Suprapubic skin (tissue), 4 donors: ENCODE results near the gene ABHD17B. TPM values are rescaled to one million over a fixed set of nuclear protein-coding genes. Genes with fewer than 3 reads are reported as not detected.
"Not testable (repeated sequence)": the region's sequence is repeated elsewhere in the genome, so short reads cannot be mapped to it uniquely, and the experiment has no call there.

Experiments
- DNase-seq, 2 donors: peaks; one replicate each; pipeline ENCODE4 v3.0.0-alpha.2; 2019; ENCODE audit warnings: low spot score in 2 of 2
- H3K27ac ChIP-seq: fragments of 200-600 bp; sonication (generic); one replicate; pipeline ENCODE4 v1.5.1; 2019
- H3K27me3 ChIP-seq: fragments of 200-600 bp; sonication (generic); one replicate; pipeline ENCODE4 v1.5.1; 2019
- H3K36me3 ChIP-seq: fragments of 200-600 bp; sonication (generic); one replicate; pipeline ENCODE4 v1.5.1; 2019
- H3K4me1 ChIP-seq: fragments of 200-600 bp; sonication (generic); one replicate; pipeline ENCODE4 v1.5.1; 2019
- H3K4me3 ChIP-seq: fragments of 200-600 bp; sonication (generic); one replicate; pipeline ENCODE4 v1.5.1; 2019; ENCODE audit warnings: mild to moderate bottlenecking
- H3K9me3 ChIP-seq: fragments of 200-600 bp; sonication (generic); one replicate; pipeline ENCODE4 v1.5.1; 2019
- EP300 ChIP-seq: sonication (generic); formaldehyde crosslinking; IDR thresholded peaks from one replicate; pipeline ENCODE4 v1.6.1; 2017; ENCODE audit warnings: antibody characterized with exemption
- POLR2A ChIP-seq, 2 donors: fragments of 450-650 bp; IDR thresholded peaks; one replicate each; pipeline ENCODE4 v1.6.1; 2017; ENCODE audit warnings: antibody characterized with exemption in 2 of 2, mild to moderate bottlenecking in 2 of 2, moderate library complexity in 2 of 2
- POLR2AphosphoS5 ChIP-seq, 3 donors: sonication (generic); formaldehyde crosslinking; IDR thresholded peaks; one replicate each; pipeline ENCODE4 v1.6.1; 2017; ENCODE audit warnings: antibody characterized with exemption in 3 of 3
- WGBS: methylation state at CpG from one replicate; pipeline ENCODE4 v1.1.5; 2018; 5-methylcytosine and 5-hydroxymethylcytosine counted together
- total RNA-seq, 4 donors: library from RNA; depleted of rRNA; stranded (reverse); fragments of >200 nt; gene quantifications; one replicate each; pipeline ENCODE4 v1.1.0, GENCODE V29; 2016
- TF ChIP-seq, protein P1 (sequence below), 2 donors: fragments of 200-600 bp in 1 of 2; fragments of 450-650 bp in 1 of 2; sonication (generic) in 1 of 2; IDR thresholded peaks; one replicate each; pipeline ENCODE4 v1.5.1; 2016 to 2019; ENCODE audit warnings: antibody characterized with exemption in 2 of 2, mild to moderate bottlenecking in 1 of 2, moderate library complexity in 1 of 2

ABHD17B gene
- total RNA-seq, 4 donors from 2014 or later: 22.4 to 40.7 (median 33.2) TPM

DNA sequence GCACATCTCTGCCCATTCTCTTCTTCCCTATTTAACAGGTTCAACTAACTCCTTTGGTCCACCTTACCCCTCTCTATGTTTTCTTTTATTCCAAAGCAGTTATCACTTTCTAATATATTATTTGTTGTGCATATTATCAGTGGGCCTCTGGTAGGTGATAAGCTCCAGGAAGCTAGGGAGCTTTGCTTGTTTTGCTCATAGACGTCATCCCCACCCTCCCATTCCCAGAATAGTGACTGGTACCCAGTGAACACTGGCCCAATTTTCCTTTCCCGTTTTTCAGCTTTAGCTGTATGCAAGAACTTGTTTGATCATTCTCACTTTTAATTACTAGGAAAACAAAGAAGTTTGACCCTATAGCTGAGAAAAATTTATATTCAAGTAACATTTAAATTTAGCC is 6.9 kb downstream of the ABHD17B start:
- Histone ChIP-seq H3K9me3 (no peaks in the 10 kb centered on the region), H3K4me1 (peaks cover 15% of the 10 kb centered on the region), H3K36me3 (no peaks in the 10 kb centered on the region), H3K27me3 (no peaks in the 10 kb centered on the region), H3K27ac (no peak overlapping the region), H3K4me3 (no peak overlapping the region)
- DNase-seq: no peak
- TF ChIP-seq, protein P1, sequence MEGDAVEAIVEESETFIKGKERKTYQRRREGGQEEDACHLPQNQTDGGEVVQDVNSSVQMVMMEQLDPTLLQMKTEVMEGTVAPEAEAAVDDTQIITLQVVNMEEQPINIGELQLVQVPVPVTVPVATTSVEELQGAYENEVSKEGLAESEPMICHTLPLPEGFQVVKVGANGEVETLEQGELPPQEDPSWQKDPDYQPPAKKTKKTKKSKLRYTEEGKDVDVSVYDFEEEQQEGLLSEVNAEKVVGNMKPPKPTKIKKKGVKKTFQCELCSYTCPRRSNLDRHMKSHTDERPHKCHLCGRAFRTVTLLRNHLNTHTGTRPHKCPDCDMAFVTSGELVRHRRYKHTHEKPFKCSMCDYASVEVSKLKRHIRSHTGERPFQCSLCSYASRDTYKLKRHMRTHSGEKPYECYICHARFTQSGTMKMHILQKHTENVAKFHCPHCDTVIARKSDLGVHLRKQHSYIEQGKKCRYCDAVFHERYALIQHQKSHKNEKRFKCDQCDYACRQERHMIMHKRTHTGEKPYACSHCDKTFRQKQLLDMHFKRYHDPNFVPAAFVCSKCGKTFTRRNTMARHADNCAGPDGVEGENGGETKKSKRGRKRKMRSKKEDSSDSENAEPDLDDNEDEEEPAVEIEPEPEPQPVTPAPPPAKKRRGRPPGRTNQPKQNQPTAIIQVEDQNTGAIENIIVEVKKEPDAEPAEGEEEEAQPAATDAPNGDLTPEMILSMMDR (IDR thresholded peaks at IDR 0.05): no peak
- TF ChIP-seq POLR2AphosphoS5 (IDR thresholded peaks at IDR 0.05): no peak
- 48% methylated on average over 2 of the region's 2 CpGs for WGBS

- DNase-seq: no peak
- Histone ChIP-seq H3K27me3 (no peaks in the 10 kb centered on the region), H3K9me3 (no peaks in the 10 kb centered on the region), H3K4me1 (peaks cover 15% of the 10 kb centered on the region), H3K27ac (no peak overlapping the region), H3K36me3 (no peaks in the 10 kb centered on the region), H3K4me3 (no peak overlapping the region)
- 72% methylated on average over 6 of the region's 6 CpGs for WGBS
- TF ChIP-seq POLR2A (IDR thresholded peaks at IDR 0.05) (no peak), EP300 (no peak), POLR2AphosphoS5 (IDR thresholded peaks at IDR 0.05) (no peak)
- TF ChIP-seq, protein P1 (IDR thresholded peaks at IDR 0.05): no peak
Observed at GRCh38 chr9:71901695-71902597, 9.0 kb downstream of the ABHD17B start.

DNA sequence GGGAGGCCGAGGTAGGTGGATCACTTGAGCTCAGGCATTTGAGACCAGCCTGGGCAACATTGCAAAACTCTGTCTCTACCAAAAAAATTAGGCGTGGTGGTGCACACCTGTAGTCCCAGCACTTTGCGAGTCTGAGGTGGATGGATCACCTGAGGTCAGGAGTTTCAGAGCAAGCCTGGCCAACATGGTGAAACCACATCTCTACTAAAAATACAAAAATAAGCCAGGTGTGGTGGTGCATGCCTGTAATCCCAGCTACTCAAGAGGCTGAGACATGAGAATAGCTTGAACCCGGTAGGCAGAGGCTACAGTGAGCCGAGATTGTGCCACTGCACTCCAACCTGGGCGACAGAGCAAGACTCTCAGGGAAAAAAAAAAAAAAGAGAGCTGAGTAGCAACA is 12.2 kb downstream of the ABHD17B start:
- H3K4me1 ChIP-seq: peaks cover 30% of the 10 kb centered on the region
- DNase-seq, H3K36me3 ChIP-seq, H3K4me3 ChIP-seq, H3K27me3 ChIP-seq, H3K27ac ChIP-seq, H3K9me3 ChIP-seq: not testable (repeated sequence)
- 92% methylated on average over 6 of the region's 6 CpGs for WGBS

- Histone ChIP-seq H3K4me3 (no peak overlapping the region), H3K4me1 (peaks cover 28% of the 10 kb centered on the region), H3K36me3 (no peaks in the 10 kb centered on the region), H3K27ac (no peak overlapping the region), H3K9me3 (no peaks in the 10 kb centered on the region), H3K27me3 (no peaks in the 10 kb centered on the region)
- 74% methylated on average over 1 of the region's 1 CpG for WGBS
- no peak for DNase-seq
- TF ChIP-seq EP300 (no peak), POLR2AphosphoS5 (IDR thresholded peaks at IDR 0.05) (no peak), POLR2A (IDR thresholded peaks at IDR 0.05) (no peak)
- TF ChIP-seq, protein P1 (IDR thresholded peaks at IDR 0.05): no peak
Observed at GRCh38 chr9:71897577-71897976, 13.4 kb downstream of the ABHD17B start.

- Histone ChIP-seq H3K4me1 (peaks cover 27% of the 10 kb centered on the region), H3K4me3 (no peak overlapping the region), H3K9me3 (no peaks in the 10 kb centered on the region), H3K36me3 (no peaks in the 10 kb centered on the region), H3K27me3 (no peaks in the 10 kb centered on the region), H3K27ac (no peak overlapping the region)
- TF ChIP-seq EP300 (no peak), POLR2AphosphoS5 (IDR thresholded peaks at IDR 0.05) (no peak), POLR2A (IDR thresholded peaks at IDR 0.05) (no peak)
- TF ChIP-seq, protein P1 (IDR thresholded peaks at IDR 0.05): no peak
- no peak for DNase-seq
Observed at GRCh38 chr9:71896761-71897160, 14.2 kb downstream of the ABHD17B start.
